ENCODE data around the gene DECR2.

The DECR2 gene

DNA sequence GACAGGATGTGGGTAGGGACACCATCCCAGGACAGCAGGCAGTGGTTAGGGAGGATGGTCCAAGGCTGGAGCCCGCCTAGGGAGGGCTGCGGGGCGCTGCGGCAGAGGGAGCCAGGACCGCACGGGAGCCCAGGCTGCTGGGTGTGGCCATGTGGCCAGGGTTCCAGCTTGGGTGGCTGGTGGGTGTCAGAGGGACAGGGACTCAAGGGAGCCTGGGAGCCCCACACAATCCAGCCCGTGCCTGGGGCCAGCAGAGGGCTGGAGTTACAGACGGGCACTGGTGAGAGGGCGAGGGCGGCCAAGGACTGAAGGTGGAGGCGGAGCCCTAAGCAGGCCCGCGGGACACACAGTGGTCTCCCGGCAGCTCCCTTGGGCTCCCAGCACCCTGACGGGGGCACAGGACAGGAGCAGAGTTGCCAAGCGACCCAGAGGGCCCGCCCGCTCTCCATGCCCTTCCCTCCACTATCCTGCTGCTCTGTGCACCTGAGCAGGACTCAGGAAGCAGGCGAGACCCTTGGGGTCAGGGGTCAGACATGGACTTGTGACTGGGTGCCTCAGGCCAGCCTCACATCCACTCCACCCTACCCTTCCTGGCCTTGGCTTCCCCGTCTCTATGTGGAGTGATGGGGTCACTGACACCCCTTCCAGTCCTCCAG is 38.4 kb upstream of the DECR2 start:
- H3K4me3 ChIP-seq (replicated peaks; ENCODE audit: low read depth, low read length): no peak overlapping the region
- TF ChIP-seq, protein P1, sequence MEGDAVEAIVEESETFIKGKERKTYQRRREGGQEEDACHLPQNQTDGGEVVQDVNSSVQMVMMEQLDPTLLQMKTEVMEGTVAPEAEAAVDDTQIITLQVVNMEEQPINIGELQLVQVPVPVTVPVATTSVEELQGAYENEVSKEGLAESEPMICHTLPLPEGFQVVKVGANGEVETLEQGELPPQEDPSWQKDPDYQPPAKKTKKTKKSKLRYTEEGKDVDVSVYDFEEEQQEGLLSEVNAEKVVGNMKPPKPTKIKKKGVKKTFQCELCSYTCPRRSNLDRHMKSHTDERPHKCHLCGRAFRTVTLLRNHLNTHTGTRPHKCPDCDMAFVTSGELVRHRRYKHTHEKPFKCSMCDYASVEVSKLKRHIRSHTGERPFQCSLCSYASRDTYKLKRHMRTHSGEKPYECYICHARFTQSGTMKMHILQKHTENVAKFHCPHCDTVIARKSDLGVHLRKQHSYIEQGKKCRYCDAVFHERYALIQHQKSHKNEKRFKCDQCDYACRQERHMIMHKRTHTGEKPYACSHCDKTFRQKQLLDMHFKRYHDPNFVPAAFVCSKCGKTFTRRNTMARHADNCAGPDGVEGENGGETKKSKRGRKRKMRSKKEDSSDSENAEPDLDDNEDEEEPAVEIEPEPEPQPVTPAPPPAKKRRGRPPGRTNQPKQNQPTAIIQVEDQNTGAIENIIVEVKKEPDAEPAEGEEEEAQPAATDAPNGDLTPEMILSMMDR (IDR thresholded peaks at IDR 0.05; ENCODE audit: low read depth, low read length, missing control alignments): no peak
- DNase-seq (ENCODE audit: extremely low read depth, low read depth): no peak

DNA sequence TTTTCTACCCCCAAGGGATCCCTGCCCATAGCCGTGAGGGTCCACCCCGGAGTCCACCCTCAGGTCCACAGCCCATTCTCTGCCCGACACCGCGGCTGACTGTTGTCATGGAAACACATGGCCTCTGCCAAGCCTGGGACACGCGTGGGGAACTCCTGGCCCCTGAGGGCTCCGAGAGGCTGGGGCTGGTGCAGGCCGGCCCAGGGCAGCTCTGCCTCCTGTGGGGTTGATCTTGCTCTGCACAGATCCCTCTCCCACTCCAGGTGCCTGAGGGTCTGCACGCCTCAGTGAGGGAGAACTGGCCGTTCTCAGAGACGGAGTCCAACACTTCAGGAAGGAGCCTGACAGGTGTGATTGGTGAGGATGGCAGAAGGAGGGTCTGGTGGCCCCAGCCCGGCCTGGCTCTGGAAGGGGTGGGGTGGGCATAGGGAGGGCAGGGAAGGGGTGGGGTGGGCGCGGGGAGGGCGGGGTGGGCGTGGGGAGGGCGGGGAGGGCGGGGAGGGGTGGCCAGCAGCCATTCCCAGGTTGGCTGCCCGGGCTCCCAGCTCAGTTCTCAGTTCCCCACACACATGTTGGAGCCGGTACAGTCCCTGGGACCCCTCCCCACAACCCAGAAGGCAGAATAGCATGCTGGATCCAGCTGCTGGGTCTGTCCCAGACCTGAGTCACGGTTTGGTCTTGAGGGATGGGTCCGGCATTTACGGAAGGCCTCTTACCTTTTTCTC is 37.8 kb upstream of the DECR2 start:
- no peak for DNase-seq (ENCODE audit: extremely low read depth, low read depth)

DNA sequence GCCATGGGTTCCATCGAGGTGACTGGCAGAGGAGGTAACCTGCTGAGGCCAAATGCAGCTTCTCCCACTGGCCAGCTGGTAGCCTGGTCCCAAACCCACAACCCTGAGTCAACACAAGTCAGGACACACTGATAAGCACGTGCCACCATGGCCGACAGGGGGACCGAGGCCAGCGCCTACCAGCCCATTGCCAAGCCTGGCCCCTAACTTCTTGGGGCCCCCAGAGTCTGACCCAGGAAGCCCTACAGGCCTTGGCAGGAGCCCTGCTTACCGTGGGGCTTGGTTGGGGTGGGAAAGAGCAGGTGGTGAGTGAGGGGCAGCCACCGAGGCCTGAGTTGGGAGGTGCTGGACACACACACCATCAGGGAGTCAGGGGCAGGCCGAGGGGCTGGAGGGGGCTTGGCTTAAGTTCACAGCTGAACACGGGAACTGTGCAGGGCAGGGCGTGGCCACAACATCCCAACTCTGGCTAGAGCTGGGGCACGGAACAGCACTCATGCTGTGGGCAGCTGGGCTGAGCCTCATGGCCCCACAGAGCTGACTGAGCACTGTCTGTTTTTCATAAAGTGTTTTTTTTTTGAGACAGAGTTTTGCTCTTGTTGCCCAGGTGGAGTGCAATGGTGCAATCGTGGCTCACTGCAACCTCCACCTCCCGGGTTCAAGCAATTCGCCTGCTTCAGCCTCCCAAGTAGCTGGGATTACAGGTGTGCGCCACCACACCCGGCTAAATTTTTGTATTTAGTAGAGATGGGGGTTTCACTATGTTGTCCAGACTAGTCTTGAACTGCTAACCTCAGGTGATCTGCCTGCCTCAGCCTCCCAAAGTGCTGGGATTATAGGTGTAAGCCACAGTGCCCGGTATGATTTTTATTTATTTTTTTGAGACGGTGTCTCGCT is 36.8 kb upstream of the DECR2 start:
- DNase-seq (ENCODE audit: extremely low read depth, low read depth): no peak
- no peak overlapping the region for H3K4me3 ChIP-seq (replicated peaks; ENCODE audit: low read depth, low read length)
- TF ChIP-seq, protein P1 (IDR thresholded peaks at IDR 0.05; ENCODE audit: low read depth, low read length, missing control alignments): no peak

More for the DNA sequence above, 37.8 kb upstream of the DECR2 start:
- no peak overlapping the region for H3K4me3 ChIP-seq (replicated peaks; ENCODE audit: low read depth, low read length)
- TF ChIP-seq, protein P1 (IDR thresholded peaks at IDR 0.05; ENCODE audit: low read depth, low read length, missing control alignments): no peak

DNA sequence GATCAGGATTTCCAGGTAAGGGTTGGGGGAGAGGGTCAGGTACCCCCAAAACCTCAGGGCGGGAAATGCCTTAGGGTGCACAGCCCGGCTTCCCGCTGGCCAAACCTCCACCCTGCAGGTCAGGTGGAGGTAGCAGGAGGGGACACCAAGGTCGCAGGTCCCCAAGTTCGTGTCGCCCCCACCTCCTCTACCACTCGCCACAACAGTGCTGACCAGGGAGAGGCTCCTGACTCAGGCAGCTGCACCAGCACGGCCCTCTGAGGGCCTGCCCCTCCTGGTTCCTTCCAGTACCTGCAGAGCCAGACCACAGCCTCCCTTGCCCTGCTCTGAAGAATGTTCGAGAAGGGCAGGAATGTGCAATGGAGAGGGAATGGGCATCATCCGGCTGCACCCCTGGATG is 35.2 kb upstream of the DECR2 start:
- no peak for DNase-seq (ENCODE audit: extremely low read depth, low read depth)
- no peak overlapping the region for H3K4me3 ChIP-seq (replicated peaks; ENCODE audit: low read depth, low read length)
- TF ChIP-seq, protein P1 (IDR thresholded peaks at IDR 0.05; ENCODE audit: low read depth, low read length, missing control alignments): no peak

DNA sequence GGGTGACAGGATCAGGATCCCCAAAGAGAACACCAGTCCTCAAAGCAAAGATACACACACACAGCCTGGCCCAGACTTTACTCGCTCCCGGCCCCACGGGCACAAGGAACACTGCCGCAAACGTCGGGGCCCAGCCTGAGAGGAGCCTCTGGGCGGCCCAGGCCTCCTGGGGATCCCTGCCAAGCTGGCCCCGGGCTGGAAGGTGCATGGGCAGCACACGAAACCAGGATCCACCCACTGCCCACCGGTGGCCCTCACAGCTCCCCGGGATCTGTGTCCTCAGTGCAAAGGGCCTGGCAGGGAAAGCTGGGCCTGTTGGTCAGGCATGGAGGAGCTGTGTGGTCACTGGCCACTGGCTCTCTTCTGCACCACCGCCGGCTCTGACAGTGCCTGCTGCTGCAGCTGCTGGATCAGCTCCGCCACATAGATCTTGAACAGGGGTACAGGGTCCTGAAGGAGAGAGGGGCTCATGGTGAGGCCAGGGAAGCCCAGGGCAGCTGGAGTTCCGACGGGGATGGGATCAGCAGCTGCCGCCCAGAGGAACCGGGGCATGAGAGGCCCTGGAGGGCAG is 34.3 kb upstream of the DECR2 start:
- H3K4me3 ChIP-seq (replicated peaks; ENCODE audit: low read depth, low read length): no peak overlapping the region
- no peak for DNase-seq (ENCODE audit: extremely low read depth, low read depth)
- TF ChIP-seq, protein P1 (IDR thresholded peaks at IDR 0.05; ENCODE audit: low read depth, low read length, missing control alignments): no peak

DNA sequence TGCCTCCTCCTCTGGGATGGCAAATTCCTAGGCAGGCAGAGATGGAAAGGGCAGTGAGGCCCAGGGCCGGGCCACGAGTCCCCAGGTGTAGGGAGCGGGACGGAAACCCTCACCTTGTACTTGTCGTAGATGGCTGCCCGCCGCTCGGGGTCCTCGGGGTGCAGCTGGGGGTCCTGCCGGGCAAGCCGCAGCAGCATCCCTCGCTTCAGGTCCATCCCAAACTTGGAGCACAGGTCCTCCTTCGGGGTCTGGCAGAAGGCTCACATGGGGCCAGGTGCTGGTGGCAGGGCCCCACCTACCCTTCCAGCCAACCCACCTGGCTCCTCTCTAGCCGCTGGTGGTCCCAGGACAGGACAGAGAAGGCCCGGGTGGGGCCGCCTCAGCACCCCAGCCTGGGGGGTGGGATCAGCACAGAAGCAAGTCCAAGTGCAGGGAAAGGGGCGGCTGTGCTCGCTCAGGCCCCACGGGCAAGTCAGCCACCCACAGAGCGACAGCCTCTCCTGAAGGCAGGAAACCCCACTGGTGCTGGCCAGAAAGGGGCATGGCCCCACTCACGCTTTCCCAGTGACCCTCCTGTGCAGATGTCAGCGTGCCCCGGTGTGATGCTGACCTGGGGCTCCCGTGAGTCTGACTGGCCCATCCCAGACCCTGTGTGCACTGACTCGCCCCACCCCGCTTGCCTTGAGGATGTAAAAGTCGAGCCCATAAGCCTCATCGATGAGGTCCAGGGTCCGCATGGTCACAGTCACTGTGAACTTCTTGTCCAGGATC is 33.1 kb upstream of the DECR2 start:
- no peak for DNase-seq (ENCODE audit: extremely low read depth, low read depth)
- TF ChIP-seq, protein P1 (IDR thresholded peaks at IDR 0.05; ENCODE audit: low read depth, low read length, missing control alignments): no peak
- no peak overlapping the region for H3K4me3 ChIP-seq (replicated peaks; ENCODE audit: low read depth, low read length)
